GM19397 (cell line): ENCODE measurements around the gene AZI2.

Experiments
- ATAC-seq: cut with Tn5 transposase; IDR thresholded peaks from one replicate; pipeline ENCODE4 v1.9.1; 2021; ENCODE audit warnings: mild to moderate bottlenecking, moderate library complexity; ENCODE audit not compliant: unreplicated experiment

The AZI2 gene

DNA sequence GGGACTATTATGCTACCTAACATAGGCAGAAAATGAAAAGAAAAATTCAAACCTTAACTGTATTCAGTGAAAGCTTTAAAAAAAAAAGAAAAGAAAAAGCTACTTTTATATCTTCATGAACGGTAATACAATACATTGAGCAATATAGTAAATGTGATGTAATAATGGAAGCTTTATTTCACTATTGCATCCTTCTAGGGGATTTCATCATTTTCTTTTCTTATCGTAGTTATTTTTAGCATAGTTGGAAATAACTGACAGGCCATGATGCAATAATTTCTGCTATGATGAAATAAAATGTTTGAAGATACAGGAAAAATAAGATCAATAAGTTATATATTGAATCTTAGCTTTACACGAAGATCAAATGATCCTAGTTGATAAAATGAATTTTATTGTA, 40.4 kb downstream of the AZI2 start:
- no peak for ATAC-seq

DNA sequence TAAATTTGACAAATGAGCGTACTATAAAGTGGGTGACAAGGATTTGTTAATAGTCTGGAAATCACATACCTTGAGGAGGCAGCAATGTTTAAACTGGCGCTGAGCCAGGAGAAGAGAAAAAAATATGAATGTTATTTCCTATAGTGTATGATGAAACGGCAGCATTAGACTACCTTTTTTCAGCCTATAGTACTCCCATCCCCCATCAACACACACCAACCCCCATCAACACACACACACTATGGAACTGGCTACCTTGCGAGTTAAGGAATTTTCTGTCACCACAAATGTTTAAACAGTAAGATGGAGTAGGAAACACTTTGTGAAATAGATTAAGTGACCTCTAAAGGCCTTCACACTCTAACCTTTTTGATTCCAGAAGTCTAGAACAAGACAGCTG, 46.9 kb downstream of the AZI2 start:
- ATAC-seq = no peak

DNA sequence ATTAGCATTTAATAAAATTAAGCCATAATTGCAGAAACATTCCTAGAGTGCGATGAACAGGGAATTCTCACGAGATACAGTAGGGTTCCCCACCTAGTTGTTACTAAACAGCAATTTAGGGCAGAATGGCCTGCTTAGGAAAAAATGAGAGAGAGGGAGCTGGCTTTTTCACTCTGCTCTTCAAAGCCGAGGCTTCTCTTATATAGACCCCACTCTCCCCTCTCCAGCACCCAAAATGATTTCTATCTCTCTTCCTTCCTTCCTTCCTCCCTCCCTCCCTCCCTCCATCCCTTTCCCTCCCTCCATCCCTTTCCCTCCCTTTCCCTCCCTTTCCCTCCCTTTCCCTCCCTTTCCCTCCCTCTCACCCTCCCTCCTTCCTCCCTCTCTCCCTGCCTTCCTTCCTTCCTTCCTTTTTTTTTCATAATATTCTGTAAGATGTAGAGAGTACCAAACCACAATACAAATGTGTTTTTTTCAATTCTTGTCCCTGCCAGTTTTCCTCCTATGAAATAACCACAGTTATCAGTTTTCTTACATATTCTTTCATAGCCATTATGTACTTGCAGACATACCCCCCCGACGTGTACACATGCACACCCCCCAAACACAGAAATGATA, 48.2 kb downstream of the AZI2 start:
- ATAC-seq = no peak

DNA sequence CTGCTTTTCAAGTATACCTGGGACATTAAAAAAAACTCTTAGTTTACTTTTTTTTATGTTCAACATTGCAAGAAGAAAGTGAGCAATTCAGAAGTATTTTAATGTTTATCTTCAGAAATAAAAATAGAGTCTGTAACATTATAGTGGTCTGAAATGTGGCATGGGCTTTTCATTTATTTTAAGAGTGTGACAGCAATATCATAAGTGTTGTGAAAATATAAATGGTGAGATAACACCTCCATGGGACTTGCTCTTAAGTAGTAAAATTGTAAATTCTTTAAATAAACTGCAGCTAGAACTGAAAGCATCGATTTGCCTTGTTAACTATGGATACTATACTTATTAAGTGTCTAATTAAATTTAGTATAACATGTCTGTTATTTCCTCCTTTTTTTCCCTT, 48.9 kb downstream of the AZI2 start:
- no peak for ATAC-seq

DNA sequence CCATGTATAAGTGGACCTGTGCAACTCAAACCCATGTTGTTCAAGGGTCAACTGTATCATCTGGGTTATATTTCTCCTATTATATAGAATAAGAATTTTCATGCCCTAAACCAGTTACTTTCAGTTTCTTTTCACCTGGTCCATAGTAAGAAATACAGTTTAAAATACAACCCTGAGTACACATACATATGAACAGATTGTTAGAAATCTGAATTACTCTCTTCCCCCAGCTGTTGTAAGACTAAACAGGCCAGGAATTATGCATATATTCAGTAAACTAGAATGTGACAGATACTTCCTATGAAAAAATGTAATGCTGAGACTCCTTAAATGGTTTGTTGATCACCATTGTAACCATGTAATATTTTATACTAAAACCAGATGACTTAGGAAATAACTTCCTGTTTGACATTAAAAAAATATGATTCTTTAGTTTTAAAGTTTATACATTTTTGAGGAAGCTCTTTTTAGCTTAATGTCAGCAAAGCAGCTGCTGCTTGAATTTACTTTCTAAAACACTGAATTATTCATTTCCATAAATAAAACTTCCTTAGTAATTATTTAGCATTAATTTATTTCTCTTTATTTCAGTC, 52.6 kb downstream of the AZI2 start:
- ATAC-seq = no peak

DNA sequence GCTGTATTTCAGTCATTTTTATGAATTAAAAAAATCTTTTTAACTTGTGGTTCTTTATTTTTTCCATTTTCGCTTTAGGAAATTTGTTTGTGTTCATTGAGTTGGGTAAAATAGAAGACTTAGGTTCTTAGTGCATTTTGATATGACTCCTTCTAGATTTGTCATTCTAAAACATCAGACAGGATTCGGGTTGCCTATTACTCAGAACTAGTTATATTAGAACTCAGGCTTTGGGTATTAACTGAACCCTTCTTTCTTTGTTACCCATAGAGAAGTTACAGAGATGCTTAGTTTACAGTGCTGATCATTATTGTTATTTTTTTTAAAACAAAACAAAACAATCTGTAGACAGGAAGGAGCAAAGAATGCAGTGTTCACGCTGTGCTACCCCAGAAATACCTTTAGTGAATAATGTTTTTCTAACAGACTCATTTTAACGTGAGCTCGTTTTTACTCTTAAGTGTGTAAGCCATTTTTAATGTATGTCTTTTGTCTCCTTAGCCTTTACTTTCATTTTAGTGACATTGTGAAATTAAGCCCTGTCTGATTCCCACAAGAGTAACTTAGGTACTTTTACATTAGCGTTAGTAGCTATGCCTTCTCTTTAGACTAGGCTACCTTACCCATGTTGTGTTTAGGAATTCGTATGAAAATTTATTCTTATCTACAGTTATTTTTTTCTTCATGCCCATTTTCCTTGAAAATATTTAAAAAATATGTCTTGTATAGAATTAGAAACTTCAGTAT, 53.8 kb downstream of the AZI2 start:
- ATAC-seq = no peak

DNA sequence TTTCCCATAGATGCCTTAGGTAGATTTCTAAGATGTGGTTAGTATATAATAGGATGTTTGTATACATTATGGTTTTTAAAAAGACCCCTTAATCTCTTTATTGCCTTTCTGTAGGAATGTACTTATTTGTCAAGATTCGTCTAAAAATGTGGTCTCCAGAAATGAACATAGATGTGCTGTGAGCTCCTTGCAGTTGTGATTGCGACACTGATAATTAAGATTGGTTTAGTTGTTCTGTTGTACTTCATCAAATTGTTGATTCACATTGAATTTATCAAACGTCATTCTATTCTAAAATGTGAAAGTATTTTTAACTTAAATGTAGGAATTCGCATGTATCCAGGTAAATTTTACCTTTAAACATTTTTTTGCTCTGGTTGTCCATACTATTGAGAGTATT, 56.0 kb downstream of the AZI2 start:
- ATAC-seq = no peak

DNA sequence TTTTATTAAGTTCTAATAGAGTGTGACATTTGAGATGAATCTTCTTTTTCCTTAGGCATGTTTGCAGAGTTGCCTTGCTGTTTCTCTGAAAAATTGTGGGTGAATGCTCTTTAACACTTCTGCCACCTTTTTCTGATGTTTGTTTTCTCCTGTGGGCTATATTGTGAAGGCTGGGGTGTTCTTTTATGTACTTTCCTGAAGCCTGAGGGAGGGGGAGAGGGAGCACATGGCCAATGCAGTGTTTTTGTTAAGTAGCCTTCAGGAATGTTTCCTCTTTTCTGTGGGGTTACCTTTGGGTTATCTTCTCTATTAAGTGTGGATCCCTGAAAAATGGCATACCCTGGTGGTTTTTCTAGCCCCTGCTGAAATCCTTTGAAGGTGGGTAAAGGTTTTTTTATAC, 57.0 kb downstream of the AZI2 start:
- no peak for ATAC-seq

DNA sequence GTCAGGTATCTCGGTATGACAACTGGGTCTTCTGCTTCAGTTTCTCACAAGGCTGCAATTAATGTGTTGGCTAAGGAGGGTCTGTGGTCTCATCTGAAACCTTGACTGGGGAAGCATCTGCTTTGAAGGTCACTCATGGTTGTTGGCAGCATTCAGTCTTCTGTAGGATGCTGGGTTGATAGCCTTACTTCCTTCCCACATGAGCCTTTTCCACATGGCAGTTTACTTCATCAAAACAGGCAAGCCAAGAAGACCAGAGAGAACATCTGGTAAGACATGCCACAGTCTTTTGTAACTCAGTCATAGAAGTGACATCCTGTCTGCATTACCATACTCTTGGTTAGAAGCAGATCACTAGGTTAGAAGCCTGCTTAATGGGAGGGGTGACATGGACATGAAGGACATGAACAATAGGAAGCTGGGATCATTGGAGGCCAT, 57.7 kb downstream of the AZI2 start:
- ATAC-seq = no peak

DNA sequence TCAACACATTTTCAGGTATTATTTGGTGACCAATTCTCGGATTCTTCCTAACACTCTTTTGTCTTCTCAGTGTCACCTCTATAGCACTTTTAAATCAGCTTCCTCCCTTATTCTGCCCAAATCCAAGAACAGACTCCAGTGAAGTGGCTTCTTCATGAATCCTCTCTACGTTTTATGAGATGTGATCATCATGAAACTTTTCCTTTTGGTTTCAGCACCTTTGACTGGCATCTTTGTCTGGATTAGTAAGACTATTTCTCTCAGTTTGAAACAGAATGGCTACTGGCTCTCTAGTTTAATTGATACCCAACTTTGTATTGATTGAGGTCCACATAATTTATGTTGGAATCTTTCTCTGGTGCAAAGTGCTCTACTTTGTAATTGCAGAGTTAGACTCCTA, 61.6 kb downstream of the AZI2 start:
- no peak for ATAC-seq

DNA sequence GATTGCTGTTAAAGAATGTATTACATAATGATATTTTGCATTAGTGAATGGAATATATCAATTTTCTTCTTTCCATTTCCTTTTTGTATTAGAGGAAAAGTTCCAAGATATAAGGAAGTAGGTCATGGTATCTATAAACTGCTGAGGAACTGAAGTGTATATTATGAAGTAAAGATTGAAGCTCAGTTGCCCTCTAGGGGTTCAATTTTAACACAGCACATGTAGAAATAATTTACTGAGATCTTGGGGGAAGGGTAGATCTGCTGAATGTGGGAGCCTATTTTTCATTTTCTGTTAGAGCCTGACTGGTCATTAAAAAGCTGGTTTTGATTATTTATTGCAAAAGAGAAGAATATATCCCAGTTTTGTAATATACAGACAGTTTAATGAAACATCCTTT, 62.0 kb downstream of the AZI2 start:
- ATAC-seq = no peak

DNA sequence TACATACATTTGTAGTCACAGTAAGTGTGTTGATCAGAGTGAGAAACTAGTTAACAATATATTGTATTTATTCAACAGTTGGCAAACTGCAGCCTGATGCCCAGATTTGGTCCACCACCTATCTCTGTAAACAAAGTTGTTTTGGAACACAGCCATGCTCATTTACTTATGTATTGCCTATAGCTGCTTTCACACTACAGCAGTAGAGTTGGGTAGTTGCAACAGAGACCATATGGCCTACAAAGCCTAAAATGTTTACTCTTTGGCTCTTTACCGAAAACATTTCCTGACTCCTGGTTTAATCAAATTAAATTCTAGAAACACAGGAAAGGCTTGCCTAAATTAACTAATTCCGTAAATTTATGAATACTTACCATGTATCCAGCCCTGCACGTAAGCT, 67.8 kb downstream of the AZI2 start:
- no peak for ATAC-seq

DNA sequence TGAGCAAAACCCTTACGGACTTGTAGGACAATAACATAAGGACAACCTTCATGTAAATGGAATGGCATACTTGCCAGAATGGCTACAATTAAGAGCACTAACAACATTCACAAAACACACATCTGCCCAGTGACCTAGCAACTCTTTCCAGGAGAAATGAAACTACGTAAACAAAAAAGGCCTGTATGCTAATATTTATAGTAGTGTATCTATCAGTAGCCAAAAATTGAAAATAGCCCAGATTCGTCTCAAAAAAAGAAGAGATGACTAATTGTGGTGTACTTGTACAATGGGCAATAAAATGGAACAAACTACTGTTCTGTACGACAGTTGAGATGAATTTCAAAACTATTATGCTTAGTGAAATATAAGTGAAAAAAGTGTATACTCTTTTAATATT, 68.9 kb downstream of the AZI2 start:
- no peak for ATAC-seq

DNA sequence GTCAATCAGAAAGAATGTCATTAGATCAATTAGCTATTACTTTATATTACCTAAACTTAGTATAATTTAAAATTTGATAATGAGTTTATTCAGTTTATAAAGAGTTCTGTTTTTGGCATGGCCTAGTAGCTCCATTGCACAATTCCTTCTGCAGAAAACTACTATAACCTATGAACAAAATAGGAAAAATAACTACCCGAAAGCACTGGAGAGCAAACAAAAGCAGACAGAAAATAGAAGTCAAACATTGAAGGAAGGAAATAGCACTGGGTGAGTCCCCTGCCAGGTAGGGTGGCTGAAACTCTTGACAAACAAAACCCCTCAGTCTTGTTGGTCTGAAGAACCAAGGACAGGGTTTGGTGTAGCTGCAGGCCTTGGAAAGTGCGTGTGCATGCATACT, 69.7 kb downstream of the AZI2 start:
- ATAC-seq = no peak

DNA sequence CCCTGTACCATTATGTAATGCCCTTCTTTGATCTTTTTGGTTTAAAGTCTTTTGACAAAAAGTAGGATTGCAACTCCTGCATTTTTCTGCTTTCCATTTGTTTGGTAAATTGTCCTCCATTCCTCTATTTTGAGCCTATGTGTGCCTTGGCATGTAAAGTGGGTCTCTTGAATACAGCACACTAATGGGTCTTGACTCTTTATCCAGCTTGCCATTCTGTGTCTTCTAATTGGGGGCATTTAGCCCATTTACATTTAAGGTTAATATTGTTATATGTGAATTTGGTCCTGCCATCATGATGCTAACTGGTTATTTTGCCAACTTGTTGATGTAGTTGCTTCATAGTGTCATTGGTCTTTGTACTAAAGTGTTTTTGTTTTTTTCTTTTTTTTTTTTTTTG, 74.8 kb downstream of the AZI2 start:
- no peak for ATAC-seq
